Ovary (tissue), 9 donors: ENCODE measurements around the gene ABCG8. TPM values are rescaled to one million over a fixed set of nuclear protein-coding genes. Genes with fewer than 3 reads are reported as not detected.

Experiments
- DNase-seq, 5 donors: peaks; one replicate each; pipeline ENCODE4 v3.0.0-alpha.2; 2019 to 2020
- H3K27ac ChIP-seq, 2 donors: fragments of 200-600 bp; one replicate each; pipeline versions ENCODE4 v1.5.1 to v1.8.0; 2019 to 2022
- H3K27me3 ChIP-seq: fragments of 200-600 bp; one replicate; pipeline ENCODE4 v1.8.0; 2022
- H3K36me3 ChIP-seq: fragments of 200-600 bp; sonication (generic); one replicate; pipeline ENCODE4 v1.5.1; 2019
- H3K4me1 ChIP-seq: one replicate; pipeline ENCODE4 v1.8.1; 2013; ENCODE audit warnings: mild to moderate bottlenecking, moderate library complexity; ENCODE audit not compliant: insufficient read depth
- H3K4me3 ChIP-seq: fragments of 200-600 bp; sonication (generic); one replicate; pipeline ENCODE4 v1.5.1; 2017
- H3K9me3 ChIP-seq, 2 donors: fragments of 200-600 bp in 1 of 2; sonication (generic) in 1 of 2; one replicate each; pipeline versions ENCODE4 v1.5.1 to v1.8.1; 2013 to 2019; ENCODE audit warnings: mild to moderate bottlenecking in 1 of 2, moderate library complexity in 1 of 2
- CTCF ChIP-seq, 3 donors: fragments of 450-650 bp in 2 of 3; fragments of 200-600 bp in 1 of 3; IDR thresholded peaks; one replicate each; pipeline versions ENCODE4 v1.5.1 to v1.8.0; 2016 to 2022; ENCODE audit warnings: antibody characterized with exemption in 3 of 3, mild to moderate bottlenecking in 1 of 3
- EP300 ChIP-seq: sonication (generic); formaldehyde crosslinking; IDR thresholded peaks from one replicate; pipeline ENCODE4 v1.6.1; 2017; ENCODE audit warnings: antibody characterized with exemption
- POLR2A ChIP-seq: fragments of 450-650 bp; IDR thresholded peaks from one replicate; pipeline ENCODE4 v1.6.1; 2017; ENCODE audit warnings: antibody characterized with exemption, mild to moderate bottlenecking, moderate library complexity
- WGBS, 3 donors: extraction: QIAGEN DNeasy Blood & Tissue Kit in 1 of 3; methylation state at CpG; one replicate each; pipeline versions ENCODE4 v1.1.5 to v1.1.7; 2013 to 2017; 5-methylcytosine and 5-hydroxymethylcytosine counted together
- intact Hi-C, 4 donors: fragments of 100-400 bp; cut with DNase I; formaldehyde crosslinking; loops; one replicate each; pipeline versions ENCODE4 v1.11.0 to v1.15.1; 2022 to 2023
- polyA plus RNA-seq, 2 donors: library from polyadenylated mRNA; stranded (reverse); fragments of 200-250 nt in 1 of 2; fragments of 350-450 nt in 1 of 2; fragmentation: Illumina TruSeq in 1 of 2; extraction: RNeasy Lipid Tissue Mini Kit (QIAGEN cat#74804) in 1 of 2; gene quantifications; one replicate each; pipeline ENCODE4 v1.2.3, GENCODE V29; 2013 to 2014
- total RNA-seq, 7 donors: library from RNA; depleted of rRNA in 2 of 7; stranded (reverse); fragments of >200 nt in 2 of 7; fragmentation: NEBNext Ultra II Directional in 3 of 7; extraction: Animal tissue kit (Norgen Biotek cat#: 25700) in 3 of 7; gene quantifications; one replicate each; pipeline versions ENCODE4 v1.1.0 to v1.2.4, GENCODE V29; 2016 to 2023
- donor health status: DM: no; HTN: no; CAD: no; lungs with moderate emphysema.
- donor health status: DM: no; HTN: no; CAD: no.
- donor health status: Bipolar disorder and iron deficiency.
- donor health status: DM: yes; HTN: yes; CAD: no.
- donor health status: DM: no; HTN: no; CAD: no.
- donor health status: DM: yes; HTN: yes; CAD: no.

The ABCG8 gene
- total and polyA plus RNA-seq, 9 donors = 0.02 to 0.08 (median 0.05) TPM; not detected in 6

GRCh38 chr2:43837831-43838559, 776 bp upstream of the ABCG8 start:
- Histone ChIP-seq H3K27ac (no peak overlapping the region), H3K36me3 (no peaks in the 10 kb centered on the region), H3K9me3 (no peaks in the 10 kb centered on the region), H3K27me3 (no peaks in the 10 kb centered on the region), H3K4me3 (no peak overlapping the region), H3K4me1 (no peaks in the 10 kb centered on the region)
- TF ChIP-seq CTCF (IDR thresholded peaks at IDR 0.05) (no peak), EP300 (no peak), POLR2A (no peak)
- 89 to 95% (median 92%) methylated on average over 21 of the region's 21 CpGs for WGBS, 3 donors
- intact Hi-C loops = no loop called here
- DNase-seq = no peak

GRCh38 chr2:43839776-43840564, 1.2 kb downstream of the ABCG8 start:
- intact Hi-C loops = no loop called here
- no peak overlapping the region for H3K27ac ChIP-seq

GRCh38 chr2:43840965-43841364, 2.2 kb downstream of the ABCG8 start:
- intact Hi-C loops = no loop called here
- DNase-seq = no peak
- WGBS, 3 donors = 38 to 66% (median 61%) methylated on average over 5 of the region's 5 CpGs
- Histone ChIP-seq H3K9me3 (no peaks in the 10 kb centered on the region), H3K27ac (no peak overlapping the region), H3K27me3 (no peaks in the 10 kb centered on the region), H3K4me1 (no peaks in the 10 kb centered on the region), H3K36me3 (no peaks in the 10 kb centered on the region), H3K4me3 (no peak overlapping the region)
- TF ChIP-seq POLR2A (no peak), EP300 (no peak)

More at GRCh38 chr2:43839776-43840564, 1.2 kb downstream of the ABCG8 start:
- WGBS, 3 donors = 88 to 89% (median 88%) methylated on average over 14 of the region's 14 CpGs
- H3K36me3 ChIP-seq = no peaks in the 10 kb centered on the region
- no peak for TF ChIP-seq POLR2A
- TF ChIP-seq CTCF (IDR thresholded peaks at IDR 0.05) = no peak
- TF ChIP-seq EP300 = no peak
- H3K9me3 ChIP-seq = no peaks in the 10 kb centered on the region
- H3K4me1 ChIP-seq = no peaks in the 10 kb centered on the region
- H3K4me3 ChIP-seq = no peak overlapping the region
- no peaks in the 10 kb centered on the region for H3K27me3 ChIP-seq
- DNase-seq = no peak

GRCh38 chr2:43841949-43842865, 3.4 kb downstream of the ABCG8 start:
- DNase-seq = no peak
- 90 to 91% (median 91%) methylated on average over 14 of the region's 14 CpGs for WGBS, 3 donors
- TF ChIP-seq POLR2A (no peak), EP300 (no peak), CTCF (IDR thresholded peaks at IDR 0.05) (no peak)
- intact Hi-C loops = no loop called here
- Histone ChIP-seq H3K4me1 (no peaks in the 10 kb centered on the region), H3K27ac (no peak overlapping the region), H3K27me3 (no peaks in the 10 kb centered on the region), H3K9me3 (no peaks in the 10 kb centered on the region), H3K36me3 (no peaks in the 10 kb centered on the region), H3K4me3 (no peak overlapping the region)
